Right ventricle myocardium inferior (tissue), 1 donor: ENCODE data around the gene ATPAF2. TPM values are rescaled to one million over a fixed set of nuclear protein-coding genes. Genes with fewer than 3 reads are reported as not detected.

Experiments used
- ATAC-seq: fragments of 200-7000 bp; cut with Tn5 transposase; one replicate; pipeline ENCODE4 v1.9.1; 2020; ENCODE audit warnings: mild to moderate bottlenecking, moderate library complexity
- DNase-seq: peaks from one replicate; pipeline ENCODE4 v3.0.0; 2021; ENCODE audit errors: missing footprints
- intact Hi-C: fragments of 100-400 bp; cut with DNase I; formaldehyde crosslinking; loops from one replicate; pipeline ENCODE4 v1.11.0; 2022
- total RNA-seq: library from RNA; stranded (reverse); fragmentation: NEBNext Ultra II Directional; extraction: Animal tissue kit (Norgen Biotek cat#: 25700); gene quantifications from one replicate; pipeline ENCODE4 v1.2.1, GENCODE V29; 2021
- donor health status: DM: no; HTN: yes; CAD: no; lungs with severe emphysema.

Gene ATPAF2
- total RNA-seq, 1 donor from 2014 or later: 34.9 TPM

- DNase-seq (no peak), ATAC-seq (peak; percentile 67)
- intact Hi-C loops: loop anchor here (2.0 kb wide), 1 partner anchor 38 kb away; no protein-coding TSS in a partner anchor
Measured at GRCh38 chr17:17994271-17995069, 44.5 kb downstream of the ATPAF2 start.

GRCh38 chr17:17993852-17994251 lies 45.1 kb downstream of the ATPAF2 start:
- no peak for DNase-seq
- intact Hi-C loops: loop anchor here (2.0 kb wide), 1 partner anchor 39 kb away; no protein-coding TSS in a partner anchor
- no peak for ATAC-seq

- DNase-seq (no peak), ATAC-seq (no peak)
- intact Hi-C loops: no loop called here
Measured at GRCh38 chr17:17993366-17993765, 45.6 kb downstream of the ATPAF2 start.

- DNase-seq (no peak), ATAC-seq (no peak)
- intact Hi-C loops: no loop called here
Measured at GRCh38 chr17:17990282-17990681, 48.7 kb downstream of the ATPAF2 start.

GRCh38 chr17:17989618-17990017 lies 49.4 kb downstream of the ATPAF2 start:
- DNase-seq (no peak), ATAC-seq (no peak)
- intact Hi-C loops: no loop called here

GRCh38 chr17:17989081-17989480 lies 49.9 kb downstream of the ATPAF2 start:
- ATAC-seq: no peak

GRCh38 chr17:17988427-17988945 lies 50.5 kb downstream of the ATPAF2 start:
- ATAC-seq: no peak
- intact Hi-C loops: no loop called here
- no peak for DNase-seq

More at GRCh38 chr17:17989081-17989480, 49.9 kb downstream of the ATPAF2 start:
- intact Hi-C loops: no loop called here
- no peak for DNase-seq

- ATAC-seq (no peak), DNase-seq (no peak)
- intact Hi-C loops: no loop called here
Measured at GRCh38 chr17:17987901-17988300, 51.1 kb downstream of the ATPAF2 start.

- ATAC-seq (no peak), DNase-seq (no peak)
- intact Hi-C loops: no loop called here
Measured at GRCh38 chr17:17987187-17987896, 51.6 kb downstream of the ATPAF2 start.

- intact Hi-C loops: no loop called here
- DNase-seq (no peak), ATAC-seq (no peak)
Measured at GRCh38 chr17:17985555-17985954, 53.4 kb downstream of the ATPAF2 start.

- ATAC-seq: no peak
- intact Hi-C loops: no loop called here
- DNase-seq: no peak
Measured at GRCh38 chr17:17985153-17985552, 53.8 kb downstream of the ATPAF2 start.

GRCh38 chr17:17983776-17984175 lies 55.2 kb downstream of the ATPAF2 start:
- intact Hi-C loops: no loop called here
- ATAC-seq (no peak), DNase-seq (no peak)

GRCh38 chr17:17983376-17983775 lies 55.6 kb downstream of the ATPAF2 start:
- no peak for ATAC-seq
- intact Hi-C loops: no loop called here

GRCh38 chr17:17982801-17983200 lies 56.2 kb downstream of the ATPAF2 start:
- intact Hi-C loops: no loop called here
- no peak for DNase-seq
- no peak for ATAC-seq

More at GRCh38 chr17:17983376-17983775, 55.6 kb downstream of the ATPAF2 start:
- no peak for DNase-seq

- DNase-seq (no peak), ATAC-seq (no peak)
- intact Hi-C loops: no loop called here
Measured at GRCh38 chr17:17981330-17981729, 57.6 kb downstream of the ATPAF2 start.

GRCh38 chr17:17979778-17980177 lies 59.2 kb downstream of the ATPAF2 start:
- ATAC-seq (no peak), DNase-seq (no peak)
- intact Hi-C loops: no loop called here

GRCh38 chr17:17978481-17979424 lies 60.2 kb downstream of the ATPAF2 start:
- ATAC-seq (no peak), DNase-seq (no peak)
- intact Hi-C loops: no loop called here

- intact Hi-C loops: no loop called here
- no peak for ATAC-seq
Measured at GRCh38 chr17:17976931-17977570, 61.9 kb downstream of the ATPAF2 start.

More at GRCh38 chr17:17976931-17977570, 61.9 kb downstream of the ATPAF2 start:
- DNase-seq: no peak
